Smooth muscle cell of bladder (primary cell): ENCODE measurements around the gene PAPOLG. TPM values are rescaled to one million over a fixed set of nuclear protein-coding genes. Genes with fewer than 3 reads are reported as not detected.

Experiments used
- total RNA-seq: library from RNA; depleted of rRNA; stranded (reverse); fragments of >200 nt; gene quantifications from 2 replicates; pipeline ENCODE4 v1.2.3, GENCODE V29; 2014

The PAPOLG gene
- total RNA-seq, result 6.1 and 8.3 TPM in 2 replicates

DNA sequence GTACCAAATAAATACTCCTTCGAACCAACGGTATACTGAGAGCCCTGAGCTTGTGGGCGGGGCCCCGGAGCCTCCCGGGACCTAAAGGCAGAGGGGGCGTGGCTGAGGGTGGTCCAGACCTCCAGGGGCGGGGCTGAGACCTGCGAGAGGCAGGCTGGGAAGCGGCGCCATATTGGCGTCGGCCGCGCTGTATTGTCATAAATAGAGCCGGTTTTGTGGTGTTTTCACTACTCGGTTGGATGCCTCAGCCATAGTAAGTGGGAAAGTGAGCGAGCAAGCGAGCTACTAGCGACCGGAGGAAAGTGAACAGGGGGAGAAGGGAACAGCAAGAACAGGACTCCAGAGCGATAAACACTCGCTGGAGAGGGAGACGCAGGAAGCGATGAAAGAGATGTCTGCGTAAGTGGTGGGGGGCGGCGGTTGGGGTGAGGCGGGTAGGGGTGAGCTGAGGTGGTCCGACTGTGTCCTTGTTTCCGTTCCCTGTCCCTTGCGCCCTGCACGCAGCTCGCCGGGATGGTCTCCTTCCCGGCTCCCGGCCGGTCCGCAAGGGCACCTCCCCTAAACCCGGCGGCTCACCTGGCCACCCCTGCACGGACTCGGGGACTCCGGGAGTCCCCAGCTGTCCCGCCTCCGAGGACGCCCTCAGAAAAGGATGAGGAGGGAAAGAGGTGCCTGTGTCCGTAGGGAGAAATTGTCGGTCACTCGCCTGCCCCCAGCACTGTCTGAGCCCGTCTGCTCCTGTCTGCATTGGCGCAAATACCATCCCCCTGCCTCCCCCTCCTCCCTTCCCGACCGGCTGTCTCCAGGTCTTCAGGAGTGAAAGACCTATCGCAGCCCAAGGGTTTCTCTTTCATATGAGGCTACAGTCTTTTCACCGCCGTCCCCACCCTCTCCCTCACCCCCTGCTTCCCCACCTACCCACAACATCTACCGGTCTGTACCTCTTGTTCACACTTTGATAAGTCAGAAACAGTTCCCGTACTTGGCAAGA lies at the start of gene PAPOLG:
TSS of gene PAPOLG (plus strand) at position 172 of the 991 bp plus-strand sequence. CDS start at position 383, 211 bp downstream.

Other genes starting within 250 kb of the PAPOLG start
- gene BCL11A, start 202.6 kb upstream of the PAPOLG start, total RNA-seq, result 0.14 TPM in 1 of 2 replicates, not detected in the other
- 1.7 and 2.7 TPM in 2 replicates for gene REL, start 125.3 kb downstream of the PAPOLG start, total RNA-seq